H1 (cell line): ENCODE data around the gene CHD2. TPM values are rescaled to one million over a fixed set of nuclear protein-coding genes. Genes with fewer than 3 reads are reported as not detected.

Source experiments
- CTCF ChIA-PET: fragments of 300-600 bp; sonication (Branson Sonifier 250); formaldehyde crosslinking; loops from one replicate; lab custom pipeline; 2021; ENCODE audit not compliant: partially characterized antibody; lab: Charles Lee
- POLR2A ChIA-PET: fragments of 300-600 bp; sonication (Branson Sonifier 250); formaldehyde crosslinking; loops from one replicate; lab custom pipeline; 2021; ENCODE audit warnings: inconsistent platforms; ENCODE audit not compliant: partially characterized antibody; lab: Charles Lee
- DNase-seq, 2 experiments: peaks; one replicate each; pipeline versions ENCODE4 v3.0.0 to v3.0.0-alpha.2; 2010 to 2022; ENCODE audit warnings: low spot score in 2 of 2, low read depth in 1 of 2, mixed read lengths in 1 of 2
- FAIRE-seq: peaks from 2 replicates; lab custom pipeline; 2011; peaks lifted over from hg19 to GRCh38; lab: Jason Lieb, UNC
- H2AFZ ChIP-seq: 2 replicates; pipeline ENCODE4 v1.8.1; 2012; ENCODE audit warnings: low read length, inconsistent platforms
- H2AK5ac ChIP-seq: 2 replicates; pipeline ENCODE4 v1.6.1; 2013; ENCODE audit warnings: low read depth, low read length
- H2BK120ac ChIP-seq: replicated peaks from 2 replicates; pipeline ENCODE3; 2013; ENCODE audit warnings: low read depth, low read length, inconsistent platforms
- H2BK12ac ChIP-seq: 2 replicates; pipeline ENCODE4 v1.6.1; 2013; ENCODE audit warnings: low read depth, low read length
- H2BK15ac ChIP-seq: 2 replicates; pipeline ENCODE4 v1.6.1; 2013; ENCODE audit warnings: low read length
- H2BK20ac ChIP-seq: 2 replicates; pipeline ENCODE4 v1.6.1; 2013; ENCODE audit warnings: low read length
- H2BK5ac ChIP-seq: 2 replicates; pipeline ENCODE4 v1.6.1; 2013; ENCODE audit warnings: low read depth, low read length
- H3K14ac ChIP-seq: 2 replicates; pipeline ENCODE4 v1.6.1; 2013; ENCODE audit warnings: inconsistent platforms; ENCODE audit not compliant: insufficient read length
- H3K18ac ChIP-seq: 2 replicates; pipeline ENCODE4 v1.6.1; 2013; ENCODE audit warnings: low read length; ENCODE audit errors: extremely low read depth
- H3K23ac ChIP-seq: 2 replicates; pipeline ENCODE4 v1.6.1; 2013; ENCODE audit warnings: inconsistent platforms; ENCODE audit not compliant: insufficient read length
- H3K23me2 ChIP-seq: 2 replicates; pipeline ENCODE4 v1.6.1; 2013; ENCODE audit warnings: low read depth, low read length
- H3K27ac ChIP-seq: 2 replicates; pipeline ENCODE4 v1.6.1; 2011; ENCODE audit warnings: low read depth, low read length, inconsistent platforms
- H3K27me3 ChIP-seq, 4 experiments: replicated peaks in 1 of 4; 1 replicate in 1 of 4; 2 replicates in 3 of 4; pipeline versions ENCODE4 v1.6.1 to v1.8.1; 2011 to 2013; ENCODE audit warnings: low read length in 3 of 4, mild to moderate bottlenecking in 3 of 4, inconsistent platforms in 2 of 4, mixed read lengths in 2 of 4, moderate library complexity in 1 of 4; ENCODE audit not compliant: control insufficient read depth in 3 of 4, insufficient read depth in 3 of 4; ENCODE audit errors: extremely low read depth in 1 of 4
- H3K36me3 ChIP-seq, 4 experiments: 2 replicates each; pipeline versions ENCODE4 v1.6.1 to v1.8.1; 2011 to 2013; ENCODE audit warnings: mild to moderate bottlenecking in 4 of 4, low read length in 3 of 4, moderate library complexity in 2 of 4, control low read depth in 1 of 4, inconsistent platforms in 1 of 4; ENCODE audit not compliant: insufficient read depth in 4 of 4, control insufficient read depth in 2 of 4
- H3K4ac ChIP-seq: replicated peaks from 2 replicates; pipeline ENCODE3; 2013; ENCODE audit warnings: low read length, low read depth, mixed read lengths, inconsistent platforms; ENCODE audit not compliant: insufficient read length
- H3K4me1 ChIP-seq, 4 experiments: replicated peaks in 1 of 4; 1 replicate in 1 of 4; 2 replicates in 3 of 4; pipeline versions ENCODE4 v1.6.1 to v1.8.1; 2011 to 2013; ENCODE audit warnings: low read length in 3 of 4, inconsistent platforms in 2 of 4, mixed read lengths in 1 of 4; ENCODE audit not compliant: insufficient read depth in 4 of 4, control insufficient read depth in 3 of 4
- H3K4me2 ChIP-seq, 2 experiments: 2 replicates each; pipeline versions ENCODE4 v1.6.1 to v1.8.1; 2011 to 2013; ENCODE audit warnings: low read depth in 2 of 2, low read length in 2 of 2, control low read depth in 1 of 2, inconsistent platforms in 1 of 2, mild to moderate bottlenecking in 1 of 2; ENCODE audit not compliant: insufficient read depth in 1 of 2
- H3K4me3 ChIP-seq, 4 experiments: fragments of 200-600, 300-600 bp in 1 of 4; sonication (generic), shearing (Covaris generic), sonication (Bioruptor Twin) in 1 of 4; 2 replicates each; pipeline versions ENCODE4 v1.5.1 to v1.8.1; 2011 to 2016; ENCODE audit warnings: low read length in 4 of 4, low read depth in 3 of 4, control low read depth in 2 of 4, inconsistent platforms in 2 of 4, mild to moderate bottlenecking in 2 of 4, mixed read lengths in 1 of 4, moderate library complexity in 1 of 4; ENCODE audit not compliant: insufficient read depth in 2 of 4; ENCODE audit errors: extremely low read depth in 1 of 4
- H3K56ac ChIP-seq: replicated peaks from 2 replicates; pipeline ENCODE3; 2013; ENCODE audit warnings: low read depth, mild to moderate bottlenecking, mixed read lengths, low read length, inconsistent platforms; ENCODE audit not compliant: insufficient read length
- H3K79me1 ChIP-seq: 2 replicates; pipeline ENCODE4 v1.6.1; 2013; ENCODE audit warnings: low read depth, low read length, control low read depth
- H3K79me2 ChIP-seq, 2 experiments: 2 replicates each; pipeline versions ENCODE4 v1.6.1 to v1.8.1; 2012 to 2013; ENCODE audit warnings: low read length in 2 of 2, mild to moderate bottlenecking in 2 of 2, inconsistent platforms in 1 of 2; ENCODE audit not compliant: insufficient read depth in 2 of 2, control insufficient read depth in 1 of 2
- H3K9ac ChIP-seq, 4 experiments: replicated peaks in 1 of 4; 1 replicate in 1 of 4; 2 replicates in 3 of 4; pipeline versions ENCODE4 v1.6.1 to v1.8.1; 2011 to 2013; ENCODE audit warnings: low read depth in 3 of 4, low read length in 3 of 4, control low read depth in 2 of 4, mild to moderate bottlenecking in 2 of 4, moderate library complexity in 2 of 4, inconsistent platforms in 1 of 4; ENCODE audit errors: extremely low read depth in 1 of 4
- H3K9me3 ChIP-seq, 2 experiments: 2 replicates each; pipeline versions ENCODE4 v1.6.1 to v1.8.1; 2012 to 2013; ENCODE audit warnings: mild to moderate bottlenecking in 2 of 2, moderate library complexity in 2 of 2, control low read depth in 1 of 2, inconsistent platforms in 1 of 2, low read depth in 1 of 2, low read length in 1 of 2, mixed read lengths in 1 of 2; ENCODE audit not compliant: insufficient read depth in 2 of 2
- H4K20me1 ChIP-seq, 2 experiments: replicated peaks in 1 of 2; 2 replicates each; pipeline versions ENCODE3 to v1.8.1; 2011 to 2013; ENCODE audit warnings: inconsistent platforms in 2 of 2, low read length in 2 of 2, mild to moderate bottlenecking in 1 of 2; ENCODE audit not compliant: insufficient read depth in 2 of 2, control insufficient read depth in 1 of 2
- H4K5ac ChIP-seq: 2 replicates; pipeline ENCODE4 v1.6.1; 2013; ENCODE audit warnings: low read length, low read depth, mixed read lengths, inconsistent platforms; ENCODE audit not compliant: insufficient read length
- H4K8ac ChIP-seq: 2 replicates; pipeline ENCODE4 v1.8.0; 2013; ENCODE audit warnings: mild to moderate bottlenecking, moderate library complexity, low read length, inconsistent platforms; ENCODE audit not compliant: insufficient read depth; ENCODE audit errors: extremely low read depth
- H4K91ac ChIP-seq: replicated peaks from 2 replicates; pipeline ENCODE3; 2013; ENCODE audit warnings: low read length, mixed read lengths, inconsistent platforms; ENCODE audit not compliant: insufficient read length
- BACH1 ChIP-seq: IDR thresholded peaks from 2 replicates; pipeline ENCODE4 v1.6.1; 2012; ENCODE audit warnings: low read length, improper control_type of control experiment
- BCL11A ChIP-seq, 2 experiments: IDR thresholded peaks; one replicate each; pipeline ENCODE4 v1.6.1; 2011; ENCODE audit warnings: low read depth in 2 of 2, low read length in 2 of 2, mild to moderate bottlenecking in 2 of 2
- CHD1 ChIP-seq: IDR thresholded peaks from 2 replicates; pipeline ENCODE4 v1.6.1; 2012; ENCODE audit warnings: low read depth, low read length, improper control_type of control experiment
- FOSL1 ChIP-seq: IDR thresholded peaks from 2 replicates; pipeline ENCODE4 v1.6.1; 2011; ENCODE audit warnings: mild to moderate bottlenecking, low read depth, low read length, moderate library complexity; ENCODE audit not compliant: insufficient read depth
- HDAC6 ChIP-seq: IDR thresholded peaks from one replicate; pipeline ENCODE4 v1.7.1; 2012; ENCODE audit warnings: low read depth, mild to moderate bottlenecking, inconsistent platforms, low read length, moderate library complexity
- KDM5A ChIP-seq: fragments of 200-600 bp; IDR thresholded peaks from 2 replicates; pipeline ENCODE4 v1.7.1; 2012; ENCODE audit warnings: mild to moderate bottlenecking, low read length, inconsistent platforms, mixed read lengths
- NRF1 ChIP-seq: IDR thresholded peaks from 2 replicates; pipeline ENCODE4 v1.6.1; 2011; ENCODE audit warnings: mild to moderate bottlenecking, low read depth, low read length, improper control_type of control experiment
- PHF8 ChIP-seq: fragments of 200-600 bp; sonication (generic); conservative IDR thresholded peaks from 2 replicates; pipeline ENCODE4 v1.7.1; 2012; ENCODE audit warnings: low read depth, mild to moderate bottlenecking, inconsistent platforms, low read length, moderate library complexity
- RAD21 ChIP-seq, 2 experiments: IDR thresholded peaks in 1 of 2; conservative IDR thresholded peaks in 1 of 2; 2 replicates each; pipeline ENCODE4 v1.6.1; 2011; ENCODE audit warnings: low read depth in 2 of 2, low read length in 2 of 2, improper control_type of control experiment in 1 of 2, inconsistent platforms in 1 of 2, mild to moderate bottlenecking in 1 of 2, moderate library complexity in 1 of 2
- RBBP5 ChIP-seq: IDR thresholded peaks from 2 replicates; pipeline ENCODE4 v1.7.1; 2012; ENCODE audit warnings: low read depth, mild to moderate bottlenecking, inconsistent platforms, low read length, moderate library complexity, borderline replicate concordance
- SIX5 ChIP-seq: IDR thresholded peaks from 2 replicates; pipeline ENCODE4 v1.6.1; 2011; ENCODE audit warnings: mild to moderate bottlenecking, low read depth, low read length
- SRF ChIP-seq: IDR thresholded peaks from 2 replicates; pipeline ENCODE4 v1.6.1; 2011; ENCODE audit warnings: mild to moderate bottlenecking, low read depth, low read length, moderate library complexity
- SUZ12 ChIP-seq: fragments of 200-600 bp; sonication (generic); IDR thresholded peaks from 2 replicates; pipeline ENCODE4 v1.6.1; 2012; ENCODE audit warnings: mild to moderate bottlenecking, inconsistent platforms, low read length, moderate library complexity, mixed read lengths
- TAF7 ChIP-seq: optimal IDR thresholded peaks from 2 replicates; pipeline ENCODE3; 2011; ENCODE audit warnings: low read depth, mild to moderate bottlenecking, inconsistent platforms, low read length, moderate library complexity, borderline replicate concordance
- TBP ChIP-seq: IDR thresholded peaks from 2 replicates; pipeline ENCODE4 v1.6.1; 2011; ENCODE audit warnings: low read depth, low read length, improper control_type of control experiment
- WGBS, 2 experiments: shearing (Covaris generic) in 1 of 2; methylation state at CpG; one replicate each; pipeline versions ENCODE4 v1.1.6 to v1.1.7; 2013 to 2015; ENCODE audit warnings: low lambda C conversion rate in 2 of 2, mixed read lengths in 2 of 2, inconsistent platforms in 1 of 2, low coverage in 1 of 2, missing lambda C conversion rate in 1 of 2; ENCODE audit not compliant: insufficient replicate concordance in 2 of 2, insufficient coverage in 1 of 2, insufficient read length in 1 of 2; ENCODE audit errors: extremely low coverage in 1 of 2, missing lambda C conversion rate in 1 of 2; 5-methylcytosine and 5-hydroxymethylcytosine counted together
- polyA plus RNA-seq, 7 experiments: library from polyadenylated mRNA; depleted of rRNA in 3 of 7; stranded (reverse) in 5 of 7; unstranded in 2 of 7; fragments of >200 nt in 5 of 7; fragments of 200-250 nt in 2 of 7; gene quantifications; 1 replicate in 5 of 7; 2 replicates in 1 of 7; 4 replicates in 1 of 7; pipeline versions ENCODE4 v1.2.1 to v1.2.3, GENCODE V29; 2011 to 2013; ENCODE audit warnings: missing spikeins in 2 of 7, mixed read lengths in 2 of 7
- total RNA-seq: library from RNA; stranded (reverse); fragmentation: NEBNext Ultra II Directional; extraction: Animal tissue kit (Norgen Biotek cat#: 25700); gene quantifications from 2 replicates; pipeline ENCODE4 v1.2.1, GENCODE V29; 2021

CHD2 gene
- total and polyA plus RNA-seq, 2 of the 8 experiments (the other 6 are each of a cell fraction or from before 2014, with no cell fraction given): 28.8 to 70.0 TPM

- peaks cover 0 to 13% of the 10 kb centered on the region in 2 experiments; a peak in 1 of 4 replicates for H3K79me2 ChIP-seq
- H3K36me3 ChIP-seq: peaks cover 28 to 99% (median 57%) of the 10 kb centered on the region in 4 experiments
- no peak overlapping the region for H4K91ac ChIP-seq
- H3K4ac ChIP-seq: no peak overlapping the region
- no peaks in the 10 kb centered on the region for H4K20me1 ChIP-seq
- H3K79me1 ChIP-seq: no peaks in the 10 kb centered on the region; the same call in 1 of the 2 replicates
- no peak overlapping the region for H4K8ac ChIP-seq
- CTCF ChIA-PET: interaction anchor here (0.9 to 1.5 kb wide), 3 partner anchors 10 to 68 kb away, joined by 3 to 7 read pairs (median 3); no protein-coding TSS in a partner anchor
- POLR2A ChIA-PET: interaction anchor here (1.1 to 1.5 kb wide), 2 partner anchors 12 to 22 kb away, joined by 3 to 4 read pairs; no protein-coding TSS in a partner anchor
- H3K27ac ChIP-seq: no peak overlapping the region
- no peak overlapping the region for H3K18ac ChIP-seq
- peaks cover 0 to 2% (median 0%) of the 10 kb centered on the region in 4 experiments; a peak in 2 of 7 replicates for H3K4me1 ChIP-seq
- H3K9ac ChIP-seq: no peak overlapping the region
- H3K23me2 ChIP-seq: no peaks in the 10 kb centered on the region
- no peak overlapping the region for H3K56ac ChIP-seq
- no peak overlapping the region for H3K4me2 ChIP-seq
- no peak overlapping the region for H3K14ac ChIP-seq
- H4K5ac ChIP-seq: no peak overlapping the region
- H3K9me3 ChIP-seq: no peaks in the 10 kb centered on the region
- FAIRE-seq (no peak), DNase-seq (no peak)
- H2AK5ac ChIP-seq: no peak overlapping the region
- H2BK15ac ChIP-seq: no peak overlapping the region
- no peaks in the 10 kb centered on the region for H3K27me3 ChIP-seq
- H3K23ac ChIP-seq: no peak overlapping the region
- no peak overlapping the region for H2BK12ac ChIP-seq
- TF ChIP-seq SUZ12: no peak
- TF ChIP-seq BACH1: no peak
- TF ChIP-seq PHF8: no peak
- no peak for TF ChIP-seq NRF1
- TF ChIP-seq CHD1: no peak
- TF ChIP-seq TBP: no peak
- no peak for TF ChIP-seq BCL11A (IDR thresholded peaks at IDR 0.05; ENCODE audit: low read depth in 2 of 2, low read length in 2 of 2)
- TF ChIP-seq RBBP5: no peak
- no peak for TF ChIP-seq SIX5
- no peak for TF ChIP-seq HDAC6
- TF ChIP-seq RAD21 (IDR thresholded peaks at IDR 0.05 in 1 of 2, conservative IDR thresholded peaks at IDR 0.05 in 1 of 2; ENCODE audit: low read depth in 2 of 2, low read length in 2 of 2): no peak
- TF ChIP-seq SRF: no peak
- TF ChIP-seq KDM5A: no peak
- TF ChIP-seq TAF7: no peak
- no peak for TF ChIP-seq FOSL1
- H3K4me3 ChIP-seq: no peak overlapping the region
- H2AFZ ChIP-seq: no peak overlapping the region
- H2BK120ac ChIP-seq: no peak overlapping the region
- WGBS, 2 experiments: 82% methylated on average over 7 of the region's 7 CpGs; no CpG with 5 or more reads in 1 of the 2 experiments
- H2BK20ac ChIP-seq: no peak overlapping the region
- H2BK5ac ChIP-seq: no peak overlapping the region
Observed at GRCh38 chr15:92952458-92952850, 52.3 kb downstream of the CHD2 start.
